ENCODE data around the gene COL3A1. TPM values are rescaled to one million over a fixed set of nuclear protein-coding genes. Genes with fewer than 3 reads are reported as not detected.

Gene COL3A1
- total and polyA plus RNA-seq, 9 donors, result 4,146 to 9,318 (median 6,715) TPM

DNA sequence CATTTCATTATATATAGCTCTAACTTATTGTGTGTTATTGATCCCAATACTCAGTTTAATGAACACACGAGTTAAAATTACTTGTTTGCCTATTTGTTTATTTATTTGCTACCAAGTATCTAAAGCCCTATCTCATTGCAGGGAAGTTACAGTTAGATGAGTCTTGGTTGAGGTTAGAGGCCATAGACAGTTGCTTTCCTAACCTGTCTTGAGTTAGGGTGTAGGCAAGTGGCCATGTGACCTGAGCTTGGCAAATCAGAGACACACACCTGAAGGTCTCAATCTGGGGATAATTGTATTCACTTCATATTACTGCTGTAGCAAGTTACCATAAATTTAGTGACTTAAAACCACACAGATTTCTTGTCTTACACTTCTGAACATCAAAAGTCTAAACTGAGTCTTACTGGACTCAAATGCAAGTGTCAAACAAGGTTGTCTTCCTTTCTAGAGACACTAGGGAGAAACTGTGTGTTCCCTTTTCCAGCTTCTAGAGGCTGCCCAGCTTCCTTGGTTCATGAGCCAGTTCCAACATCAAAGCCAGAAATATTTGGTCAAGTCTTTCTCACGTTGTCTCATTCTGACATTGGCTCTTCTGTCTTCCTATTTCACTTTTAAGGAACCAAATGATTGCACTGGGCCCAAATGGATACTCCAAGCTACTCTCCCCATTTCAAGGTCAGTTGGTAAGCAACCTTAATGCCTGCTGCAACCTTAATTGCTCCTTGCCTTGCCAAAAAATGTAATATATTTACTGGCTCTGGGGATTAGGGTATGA is 39.7 kb downstream of the COL3A1 start:
- no peak overlapping the region for H3K4me3 ChIP-seq (ENCODE audit: low read length)
- H3K9me3 ChIP-seq (replicated peaks; ENCODE audit: control insufficient read depth, low read depth, low read length), result no peaks in the 10 kb centered on the region
- H3K27ac ChIP-seq (ENCODE audit: low read length), result peak overlapping the region; percentile 50
- WGBS (ENCODE audit: insufficient coverage), result 43% methylated on average over 1 of the region's 2 CpGs
- peak; percentile 80 for DNase-seq
- no peaks in the 10 kb centered on the region for H3K4me1 ChIP-seq (ENCODE audit: control insufficient read depth, insufficient read depth, low read length)
- peaks cover 10% of the 10 kb centered on the region for H3K36me3 ChIP-seq (ENCODE audit: control insufficient read depth, insufficient read depth, low read length)
- H3K27me3 ChIP-seq (ENCODE audit: control insufficient read depth, insufficient read depth, low read length), result no peaks in the 10 kb centered on the region

DNA sequence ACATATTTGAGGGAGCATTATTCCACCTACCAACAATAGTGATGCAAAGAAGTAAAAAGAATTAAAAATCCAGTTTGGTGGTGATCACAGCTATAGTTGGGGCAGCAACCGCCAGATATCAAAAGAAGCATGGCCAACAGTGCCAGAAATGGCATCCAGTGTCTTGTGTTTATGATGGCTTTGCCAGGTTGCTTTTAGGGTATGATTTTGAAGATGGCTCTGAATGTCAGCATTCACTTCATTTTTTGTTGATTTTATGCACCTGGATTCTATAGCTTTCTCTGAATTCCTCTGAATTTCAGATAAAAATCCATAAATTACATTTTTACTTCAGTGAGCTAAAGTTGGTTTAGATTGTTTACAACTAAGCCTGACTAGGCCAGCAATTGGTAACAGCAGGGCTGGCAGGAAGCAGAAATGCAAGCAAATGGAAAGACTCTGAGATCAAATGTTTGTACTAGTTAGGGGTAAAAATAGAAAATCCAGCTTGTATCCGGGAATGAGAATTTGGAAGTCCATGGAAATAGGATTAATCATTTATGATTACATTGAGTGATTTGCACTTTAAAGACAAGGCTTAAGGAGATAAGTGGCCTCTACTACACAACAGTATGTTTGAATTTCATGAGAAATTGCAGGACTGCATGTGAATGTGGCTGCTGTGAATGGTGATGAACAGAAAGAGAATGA is 40.4 kb downstream of the COL3A1 start:
- 80% methylated on average over 1 of the region's 2 CpGs for WGBS (ENCODE audit: insufficient coverage)
- Histone ChIP-seq H3K27me3 (ENCODE audit: control insufficient read depth, insufficient read depth, low read length) (no peaks in the 10 kb centered on the region), H3K4me3 (ENCODE audit: low read length) (no peak overlapping the region), H3K27ac (ENCODE audit: low read length) (peak overlapping the region; percentile 50), H3K4me1 (ENCODE audit: control insufficient read depth, insufficient read depth, low read length) (no peaks in the 10 kb centered on the region), H3K36me3 (ENCODE audit: control insufficient read depth, insufficient read depth, low read length) (peaks cover 8% of the 10 kb centered on the region), H3K9me3 (replicated peaks; ENCODE audit: control insufficient read depth, low read depth, low read length) (no peaks in the 10 kb centered on the region)
- peak; percentile 85 for DNase-seq

DNA sequence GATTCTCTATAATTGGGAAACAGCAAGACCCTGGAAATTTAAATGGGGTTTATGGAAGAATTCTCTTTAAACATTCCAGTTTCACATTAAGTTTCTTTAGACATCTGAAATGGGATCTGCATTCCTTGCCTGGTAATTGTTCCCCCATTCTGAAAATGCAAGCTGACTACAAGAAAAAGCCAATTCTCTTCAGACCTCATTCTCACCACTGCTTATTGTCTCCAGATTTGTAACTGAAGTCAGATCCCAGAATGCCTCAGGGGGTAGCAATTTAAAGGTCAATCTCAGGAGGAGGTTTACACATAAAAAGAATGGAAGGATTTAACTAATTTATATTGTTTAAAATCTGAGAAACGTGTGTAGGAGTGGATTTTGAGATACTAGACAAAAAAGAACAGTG is 41.2 kb downstream of the COL3A1 start:
- Histone ChIP-seq H3K4me3 (ENCODE audit: low read length) (no peak overlapping the region), H3K36me3 (ENCODE audit: control insufficient read depth, insufficient read depth, low read length) (peaks cover 5% of the 10 kb centered on the region), H3K27me3 (ENCODE audit: control insufficient read depth, insufficient read depth, low read length) (no peaks in the 10 kb centered on the region), H3K27ac (ENCODE audit: low read length) (peak overlapping the region; percentile 25), H3K9me3 (replicated peaks; ENCODE audit: control insufficient read depth, low read depth, low read length) (no peaks in the 10 kb centered on the region), H3K4me1 (ENCODE audit: control insufficient read depth, insufficient read depth, low read length) (no peaks in the 10 kb centered on the region)
- DNase-seq, result peak; percentile 77
- WGBS (ENCODE audit: insufficient coverage), result no CpG with 5 or more reads among the region's 1 CpG

DNA sequence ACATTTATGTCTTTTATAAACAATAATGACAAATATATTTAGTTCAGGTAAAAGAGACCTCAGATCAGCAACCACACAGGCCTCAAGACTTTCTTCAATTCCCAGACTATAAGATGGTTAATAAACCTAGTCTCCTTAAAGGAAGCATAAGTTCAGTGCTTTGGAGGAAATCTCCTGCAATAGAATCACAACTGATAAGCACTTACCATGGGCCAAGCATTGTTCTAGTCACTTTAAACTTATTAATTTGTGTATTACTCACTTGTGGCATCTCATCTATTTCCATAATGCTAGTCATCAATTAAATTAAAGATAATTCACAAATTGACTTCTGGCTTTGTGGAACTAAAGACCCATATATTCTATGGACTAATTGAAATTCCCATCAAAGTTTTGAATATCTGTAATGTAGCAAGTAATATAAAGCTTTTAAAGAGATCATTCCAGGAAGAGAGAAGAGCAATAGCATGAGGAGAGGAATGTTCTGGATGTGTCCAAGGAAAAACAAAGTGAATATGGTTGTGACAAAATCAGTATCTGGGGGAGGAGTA is 42.2 kb downstream of the COL3A1 start:
- Histone ChIP-seq H3K4me1 (ENCODE audit: control insufficient read depth, insufficient read depth, low read length) (no peaks in the 10 kb centered on the region), H3K36me3 (ENCODE audit: control insufficient read depth, insufficient read depth, low read length) (peaks cover 2% of the 10 kb centered on the region), H3K27ac (ENCODE audit: low read length) (peak overlapping the region; percentile 16), H3K9me3 (replicated peaks; ENCODE audit: control insufficient read depth, low read depth, low read length) (no peaks in the 10 kb centered on the region), H3K4me3 (ENCODE audit: low read length) (no peak overlapping the region), H3K27me3 (ENCODE audit: control insufficient read depth, insufficient read depth, low read length) (no peaks in the 10 kb centered on the region)
- DNase-seq, result no peak

DNA sequence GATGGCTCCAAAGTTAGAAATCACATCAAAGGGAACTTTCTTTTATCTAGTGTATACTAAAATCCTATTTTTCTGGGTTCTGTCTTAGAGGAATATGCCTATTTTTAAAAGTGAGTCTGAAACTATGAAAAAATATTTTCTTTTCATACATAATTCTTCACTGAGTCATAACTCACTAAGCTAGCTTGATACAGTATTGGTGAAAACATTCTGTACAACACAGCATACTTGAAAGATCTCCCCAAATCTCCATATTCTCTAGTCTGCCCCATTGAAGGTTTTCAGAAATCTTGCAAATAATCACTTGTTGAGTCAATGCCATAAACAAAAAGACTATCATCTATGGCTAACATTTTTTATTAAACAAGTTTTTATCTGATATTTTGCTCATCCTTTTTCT is 44.5 kb downstream of the COL3A1 start:
- no peaks in the 10 kb centered on the region for H3K36me3 ChIP-seq (ENCODE audit: control insufficient read depth, insufficient read depth, low read length)
- no peak for DNase-seq
- no peak overlapping the region for H3K4me3 ChIP-seq (ENCODE audit: low read length)
- peaks cover 2% of the 10 kb centered on the region for H3K4me1 ChIP-seq (ENCODE audit: control insufficient read depth, insufficient read depth, low read length)
- no peaks in the 10 kb centered on the region for H3K9me3 ChIP-seq (replicated peaks; ENCODE audit: control insufficient read depth, low read depth, low read length)
- H3K27me3 ChIP-seq (ENCODE audit: control insufficient read depth, insufficient read depth, low read length), result no peaks in the 10 kb centered on the region
- no peak overlapping the region for H3K27ac ChIP-seq (ENCODE audit: low read length)

DNA sequence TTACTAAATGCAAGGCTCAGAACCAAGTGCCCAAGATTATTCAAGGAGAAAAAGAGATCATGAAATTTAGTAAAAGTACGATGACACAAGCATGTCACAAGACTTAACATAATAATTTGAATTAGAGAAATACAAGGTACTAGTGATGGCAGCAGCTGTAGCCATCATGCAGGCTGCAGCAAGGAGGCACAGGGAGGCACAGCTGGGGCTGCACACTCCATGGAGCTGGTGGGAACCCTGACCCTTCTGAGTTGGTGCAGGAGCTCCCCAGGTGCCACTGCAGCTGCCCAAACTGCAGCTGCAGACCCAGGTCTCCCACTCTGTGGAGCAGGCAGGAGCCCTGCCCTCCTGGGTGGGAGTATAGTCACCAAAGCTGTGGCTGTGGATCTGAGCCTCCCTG is 46.0 kb downstream of the COL3A1 start:
- no peak overlapping the region for H3K4me3 ChIP-seq (ENCODE audit: low read length)
- DNase-seq, result no peak
- H3K4me1 ChIP-seq (ENCODE audit: control insufficient read depth, insufficient read depth, low read length), result peaks cover 3% of the 10 kb centered on the region
- H3K36me3 ChIP-seq (ENCODE audit: control insufficient read depth, insufficient read depth, low read length), result no peaks in the 10 kb centered on the region
- no peak overlapping the region for H3K27ac ChIP-seq (ENCODE audit: low read length)
- no peaks in the 10 kb centered on the region for H3K27me3 ChIP-seq (ENCODE audit: control insufficient read depth, insufficient read depth, low read length)
- WGBS (ENCODE audit: insufficient coverage), result no CpG with 5 or more reads among the region's 1 CpG
- H3K9me3 ChIP-seq (replicated peaks; ENCODE audit: control insufficient read depth, low read depth, low read length), result no peaks in the 10 kb centered on the region

DNA sequence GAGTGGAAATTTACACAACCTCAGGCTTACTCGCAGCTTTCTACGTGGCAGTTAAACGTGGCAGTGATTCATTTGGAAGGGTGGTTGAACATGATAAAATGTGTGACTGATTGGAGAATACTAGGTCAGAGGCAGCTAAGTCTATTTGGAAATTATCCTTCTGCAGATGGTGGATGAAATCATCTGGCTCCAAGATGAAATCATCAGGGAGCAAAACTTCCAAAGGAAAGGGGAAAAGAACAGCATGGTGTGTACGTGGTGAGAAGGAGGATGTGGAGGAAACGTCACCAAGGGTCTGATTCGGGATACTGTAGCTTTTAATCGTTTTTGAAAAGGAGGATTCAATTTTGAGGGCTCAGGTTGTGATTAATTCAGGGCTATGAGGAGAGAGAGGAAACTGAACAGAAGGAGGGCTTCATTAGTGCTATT is 47.9 kb downstream of the COL3A1 start:
- H3K36me3 ChIP-seq (ENCODE audit: control insufficient read depth, insufficient read depth, low read length), result no peaks in the 10 kb centered on the region
- no peak overlapping the region for H3K4me3 ChIP-seq (ENCODE audit: low read length)
- 29% methylated on average over 7 of the region's 7 CpGs for WGBS (ENCODE audit: insufficient coverage)
- H3K4me1 ChIP-seq (ENCODE audit: control insufficient read depth, insufficient read depth, low read length), result peaks cover 6% of the 10 kb centered on the region
- no peaks in the 10 kb centered on the region for H3K9me3 ChIP-seq (replicated peaks; ENCODE audit: control insufficient read depth, low read depth, low read length)
- no peaks in the 10 kb centered on the region for H3K27me3 ChIP-seq (ENCODE audit: control insufficient read depth, insufficient read depth, low read length)
- H3K27ac ChIP-seq (ENCODE audit: low read length), result peak overlapping the region; percentile 97
- peak; percentile 98 for DNase-seq

DNA sequence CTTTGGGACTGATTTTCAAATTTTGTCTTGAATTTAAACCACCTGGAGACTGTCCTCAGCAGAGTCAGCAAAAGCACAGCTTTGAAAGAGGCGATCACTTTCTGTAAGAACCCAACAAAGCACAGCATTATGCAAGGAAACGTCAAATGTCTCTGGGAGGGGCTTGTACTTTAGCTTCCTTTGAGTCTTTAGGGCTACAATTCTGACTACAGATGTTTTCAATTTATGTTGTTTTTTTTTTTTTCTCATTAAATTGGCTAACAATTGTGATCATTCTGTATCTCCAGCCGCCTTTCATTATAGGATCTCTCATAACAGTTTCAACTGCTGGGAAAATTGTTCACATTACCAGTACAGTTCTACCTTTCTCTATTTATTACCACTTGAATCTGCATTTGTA is 48.3 kb downstream of the COL3A1 start:
- H3K4me1 ChIP-seq (ENCODE audit: control insufficient read depth, insufficient read depth, low read length), result peaks cover 6% of the 10 kb centered on the region

DNA sequence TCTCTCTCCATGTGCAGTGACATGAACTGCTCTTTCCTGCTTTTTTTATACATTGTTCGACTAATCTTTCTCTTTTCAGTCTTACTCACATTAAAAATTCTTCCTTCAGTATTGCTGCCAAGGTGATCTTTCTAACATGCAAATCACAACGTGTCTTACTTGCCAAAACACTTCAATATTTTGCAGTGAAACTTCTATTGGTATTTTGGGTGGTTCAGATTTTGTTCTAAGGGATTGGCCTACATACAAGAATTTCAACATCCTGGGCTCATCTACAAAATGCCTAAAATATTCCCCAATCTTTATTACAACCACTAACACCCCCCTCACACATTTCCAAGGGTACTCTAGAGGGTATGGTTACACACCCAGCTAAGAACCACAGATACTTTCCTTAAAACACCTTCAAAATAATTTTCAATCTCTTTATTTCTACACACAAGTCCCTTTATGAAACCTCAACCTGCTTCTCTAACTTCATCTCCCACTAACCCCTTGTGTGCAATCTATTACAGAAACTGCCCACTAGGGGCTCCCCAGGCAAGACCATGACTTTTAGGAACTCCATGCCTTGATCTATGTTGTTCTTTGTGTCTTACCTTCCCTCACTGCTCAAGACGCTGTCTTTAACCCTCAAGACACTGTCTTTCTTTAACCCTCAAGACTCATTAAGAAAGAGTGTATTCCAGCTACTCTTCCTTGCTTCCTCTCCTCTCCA is 50.9 kb downstream of the COL3A1 start:
- no CpG with 5 or more reads among the region's 3 CpGs for WGBS (ENCODE audit: insufficient coverage)
- Histone ChIP-seq H3K36me3 (ENCODE audit: control insufficient read depth, insufficient read depth, low read length) (no peaks in the 10 kb centered on the region), H3K4me3 (ENCODE audit: low read length) (no peak overlapping the region), H3K4me1 (ENCODE audit: control insufficient read depth, insufficient read depth, low read length) (peaks cover 6% of the 10 kb centered on the region), H3K27ac (ENCODE audit: low read length) (peak overlapping the region; percentile 16), H3K9me3 (replicated peaks; ENCODE audit: control insufficient read depth, low read depth, low read length) (no peaks in the 10 kb centered on the region), H3K27me3 (ENCODE audit: control insufficient read depth, insufficient read depth, low read length) (no peaks in the 10 kb centered on the region)
- DNase-seq, result peak; percentile 80

More for the DNA sequence above, 48.3 kb downstream of the COL3A1 start:
- Histone ChIP-seq H3K9me3 (replicated peaks; ENCODE audit: control insufficient read depth, low read depth, low read length) (no peaks in the 10 kb centered on the region), H3K27ac (ENCODE audit: low read length) (peak overlapping the region; percentile 97), H3K36me3 (ENCODE audit: control insufficient read depth, insufficient read depth, low read length) (no peaks in the 10 kb centered on the region), H3K27me3 (ENCODE audit: control insufficient read depth, insufficient read depth, low read length) (no peaks in the 10 kb centered on the region), H3K4me3 (ENCODE audit: low read length) (no peak overlapping the region)
- DNase-seq, result peak; percentile 97
- WGBS (ENCODE audit: insufficient coverage), result 40% methylated on average over 1 of the region's 3 CpGs

DNA sequence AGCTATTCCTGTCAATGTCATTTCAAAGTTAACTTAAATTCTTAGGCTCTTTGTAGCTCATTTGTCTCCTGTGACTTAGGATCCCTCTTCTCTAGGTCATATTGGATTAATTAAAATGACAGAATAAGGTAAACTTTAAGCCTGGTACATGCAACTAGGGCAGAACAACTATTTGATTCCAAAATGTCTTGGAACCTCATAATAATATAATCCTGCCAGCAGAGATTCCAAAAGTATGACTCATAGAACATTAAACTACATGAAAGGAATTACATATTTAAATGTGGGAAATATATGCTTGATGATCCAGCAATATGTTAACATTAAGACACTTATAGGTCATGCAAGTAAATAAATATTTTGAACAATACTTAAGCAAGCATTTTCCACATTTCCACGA is 63.3 kb downstream of the COL3A1 start:
- Histone ChIP-seq H3K36me3 (ENCODE audit: control insufficient read depth, insufficient read depth, low read length) (peaks cover 32% of the 10 kb centered on the region), H3K27ac (ENCODE audit: low read length) (no peak overlapping the region), H3K4me3 (ENCODE audit: low read length) (no peak overlapping the region), H3K4me1 (ENCODE audit: control insufficient read depth, insufficient read depth, low read length) (no peaks in the 10 kb centered on the region), H3K27me3 (ENCODE audit: control insufficient read depth, insufficient read depth, low read length) (no peaks in the 10 kb centered on the region), H3K9me3 (replicated peaks; ENCODE audit: control insufficient read depth, low read depth, low read length) (no peaks in the 10 kb centered on the region)
- WGBS (ENCODE audit: insufficient coverage), result no CpG with 5 or more reads among the region's 1 CpG
- peak; percentile 71 for DNase-seq
